GM21737 (cell line): ENCODE measurements around the gene MYNN.

Experiments
- ATAC-seq: cut with Tn5 transposase; IDR thresholded peaks from one replicate; pipeline ENCODE4 v1.9.1; 2021; ENCODE audit warnings: mild to moderate bottlenecking, moderate library complexity; ENCODE audit not compliant: unreplicated experiment

Gene MYNN

DNA sequence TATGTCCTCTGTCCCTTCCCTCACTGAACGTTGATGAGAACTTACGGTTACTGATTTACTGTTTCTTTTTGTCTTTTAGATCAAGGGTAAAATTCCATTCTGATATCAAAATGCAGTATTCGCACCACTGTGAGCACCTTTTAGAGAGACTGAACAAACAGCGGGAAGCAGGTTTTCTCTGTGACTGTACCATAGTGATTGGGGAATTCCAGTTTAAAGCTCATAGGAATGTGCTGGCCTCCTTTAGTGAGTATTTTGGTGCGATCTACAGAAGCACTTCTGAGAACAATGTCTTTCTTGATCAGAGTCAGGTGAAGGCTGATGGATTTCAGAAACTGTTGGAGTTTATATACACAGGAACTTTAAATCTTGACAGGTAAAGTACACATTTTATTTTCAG lies 990 bp downstream of the MYNN start:
- no peak for ATAC-seq

DNA sequence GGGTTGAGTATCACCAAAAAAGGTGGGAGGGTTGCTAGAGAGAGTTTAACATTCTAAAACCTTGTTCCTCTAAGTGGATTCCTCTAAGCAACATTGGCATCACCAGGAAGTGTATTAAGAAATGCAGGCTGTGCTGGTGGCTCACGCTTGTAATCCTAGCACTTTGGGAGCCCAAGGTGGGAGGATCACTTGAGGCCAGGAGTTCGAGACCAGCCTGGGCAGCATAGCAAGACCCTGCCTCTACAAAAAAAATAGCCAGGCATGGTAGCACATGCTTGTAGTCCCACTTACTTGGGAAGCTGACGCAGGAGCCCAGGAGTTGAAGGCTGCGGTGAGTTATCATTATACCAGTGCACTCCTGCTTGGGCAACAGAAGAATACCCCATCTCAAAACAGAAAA lies 4.6 kb downstream of the MYNN start:
- ATAC-seq = no peak

DNA sequence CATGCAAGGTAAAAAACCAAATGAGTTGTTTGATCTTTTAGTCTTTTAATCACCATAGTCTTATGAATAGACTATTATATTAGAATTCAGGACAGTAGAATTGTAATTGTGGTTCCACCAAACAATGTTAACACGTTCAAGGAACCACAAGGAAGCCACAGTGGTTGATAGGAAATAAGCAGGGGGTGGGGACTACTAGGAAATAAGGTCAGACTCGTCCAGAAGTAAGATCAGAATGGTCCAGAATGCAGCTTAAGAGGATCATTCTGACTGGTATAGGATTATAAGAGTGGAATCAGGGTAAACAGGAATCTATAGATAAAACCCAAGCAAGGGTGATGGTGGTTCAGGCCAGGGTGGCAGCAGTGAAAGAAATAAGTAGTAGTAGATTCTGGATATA lies 7.5 kb downstream of the MYNN start:
- ATAC-seq = no peak

DNA sequence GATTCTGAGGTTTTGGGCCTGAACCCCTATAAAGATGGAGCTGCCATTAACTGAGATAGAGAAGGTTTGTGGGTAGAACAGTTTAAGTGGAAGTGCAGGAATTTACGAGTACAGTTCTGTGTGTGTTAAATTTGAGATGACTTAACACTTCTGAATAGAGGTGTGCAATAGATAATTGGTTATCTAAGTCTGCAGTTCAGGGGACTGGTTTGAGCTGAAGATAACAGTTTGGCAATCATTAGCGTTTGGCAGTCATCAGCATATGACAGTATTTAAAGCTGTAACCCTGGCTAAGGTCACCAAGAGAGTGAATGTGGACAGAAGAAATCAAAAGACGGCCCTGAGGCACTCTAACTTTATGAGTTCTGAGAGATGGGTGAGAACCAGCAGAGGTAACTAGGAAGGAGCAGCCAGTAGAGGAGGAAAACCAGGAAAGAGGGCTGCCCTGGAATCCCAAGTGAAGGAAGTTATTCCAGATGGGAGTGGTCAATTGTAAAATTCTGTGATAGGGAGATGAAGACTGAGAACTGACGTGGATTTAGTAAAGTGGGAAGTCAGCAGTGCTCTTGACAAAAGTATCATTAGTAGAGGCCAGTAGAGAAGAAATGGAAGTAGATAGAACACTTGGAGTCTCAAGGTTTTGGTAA lies 8.1 kb downstream of the MYNN start:
- no peak for ATAC-seq

DNA sequence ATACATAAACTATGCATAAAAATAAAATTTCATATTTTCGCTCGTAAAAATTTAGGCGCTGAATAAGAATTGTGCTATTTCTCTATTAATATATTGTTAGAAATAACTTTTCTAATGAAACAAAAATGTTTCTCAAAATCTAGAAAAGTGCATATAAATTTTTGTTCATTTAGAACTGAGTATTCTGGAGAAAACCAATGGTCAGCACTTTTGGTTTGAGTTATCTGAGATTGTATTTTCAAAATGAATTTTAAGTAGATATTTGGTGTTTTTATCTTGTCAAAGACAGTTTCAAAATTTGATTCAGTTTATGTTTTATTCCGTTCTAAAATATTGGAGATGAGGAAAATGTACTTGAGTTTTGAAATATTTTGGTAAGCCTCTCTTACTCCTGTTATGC lies 13.9 kb downstream of the MYNN start:
- ATAC-seq = no peak

DNA sequence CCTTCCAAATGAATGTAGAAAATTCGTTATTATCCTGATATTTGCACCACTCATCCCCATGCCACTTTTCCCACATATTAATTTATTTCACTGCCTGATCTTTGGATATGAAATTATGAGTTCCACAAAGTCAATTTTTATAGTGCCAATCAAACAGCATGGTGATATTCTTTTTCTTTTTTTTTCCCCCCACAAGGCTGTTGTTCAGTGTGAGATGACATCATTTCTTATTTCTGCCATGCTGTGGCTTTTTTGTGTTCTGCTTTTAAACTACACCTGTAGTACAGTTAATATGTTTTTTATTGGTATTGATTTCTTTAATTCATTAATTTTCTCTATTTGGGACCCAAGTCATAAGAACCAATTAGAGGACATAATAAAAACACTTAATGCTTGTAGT lies 14.6 kb downstream of the MYNN start:
- ATAC-seq = no peak

DNA sequence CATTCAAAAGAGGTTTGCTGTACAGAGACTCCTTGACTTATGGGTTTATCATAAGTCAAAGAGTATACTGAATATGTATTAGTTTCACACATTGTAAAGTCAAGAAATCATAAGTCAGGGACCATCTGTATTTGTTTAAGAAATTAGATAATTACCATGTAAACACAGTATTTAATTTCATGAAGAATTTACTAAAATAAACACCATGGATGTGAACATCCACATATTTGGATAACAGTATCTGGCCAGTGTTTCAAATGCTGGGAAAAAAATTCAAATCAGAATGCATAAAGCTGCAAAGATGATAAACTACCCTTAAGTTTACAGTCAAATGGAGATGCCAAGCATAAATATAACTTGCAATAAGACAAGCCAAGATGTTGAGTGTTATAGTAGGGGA lies 17.0 kb downstream of the MYNN start:
- ATAC-seq = no peak

DNA sequence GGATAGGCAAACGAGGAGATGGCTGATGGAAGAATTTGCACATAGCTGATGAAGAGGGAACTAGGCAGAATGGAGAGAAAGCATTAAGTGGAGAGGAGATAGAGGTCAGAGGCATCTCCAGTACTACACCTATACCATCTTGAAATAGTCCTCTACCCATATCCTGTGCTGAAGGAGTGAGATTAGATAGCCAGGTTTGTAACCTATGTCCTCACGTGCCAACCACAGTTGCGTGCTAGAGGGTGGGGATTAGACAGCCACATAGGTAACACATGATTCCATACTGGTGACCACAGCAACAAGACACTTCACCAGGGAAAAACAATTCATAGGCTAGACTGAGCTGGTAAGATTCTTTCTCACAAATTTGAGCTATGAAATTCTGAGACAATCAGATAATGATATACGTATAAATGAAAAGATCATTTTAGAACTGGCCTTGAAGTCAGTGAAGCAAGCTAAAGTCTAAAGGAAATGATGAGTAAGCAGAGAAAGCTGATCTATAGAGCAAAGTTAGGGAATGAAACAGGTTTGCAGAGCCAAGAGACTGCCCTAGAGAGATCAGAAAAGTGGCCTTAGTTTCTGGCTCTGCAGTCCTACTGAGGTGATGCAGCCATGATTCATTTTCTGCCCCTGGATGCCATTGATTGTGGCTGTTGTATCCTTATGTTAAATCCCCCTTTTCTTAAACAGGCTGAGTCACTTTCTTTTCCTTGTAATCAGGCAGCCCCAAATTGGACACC lies 17.7 kb downstream of the MYNN start:
- ATAC-seq = no peak

DNA sequence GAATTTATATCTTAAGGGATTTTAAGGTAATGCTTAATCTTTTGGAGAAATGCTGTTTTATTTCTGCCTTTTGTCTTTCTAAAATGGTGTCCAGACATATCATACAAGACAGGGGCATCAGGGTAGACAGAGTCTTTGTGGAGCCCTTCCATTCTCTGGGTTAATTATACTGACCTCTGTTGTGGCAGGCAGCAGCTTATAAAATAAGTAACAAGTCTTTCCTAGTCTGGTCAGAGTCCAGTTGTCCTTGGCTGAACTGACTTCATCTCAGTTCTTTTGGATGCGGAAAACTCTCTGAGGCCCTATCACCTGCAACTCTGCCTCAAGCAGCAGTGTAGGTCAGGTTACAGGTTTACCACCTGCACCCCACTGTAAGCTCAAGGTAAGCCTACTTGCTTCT lies 19.2 kb downstream of the MYNN start:
- ATAC-seq = no peak

DNA sequence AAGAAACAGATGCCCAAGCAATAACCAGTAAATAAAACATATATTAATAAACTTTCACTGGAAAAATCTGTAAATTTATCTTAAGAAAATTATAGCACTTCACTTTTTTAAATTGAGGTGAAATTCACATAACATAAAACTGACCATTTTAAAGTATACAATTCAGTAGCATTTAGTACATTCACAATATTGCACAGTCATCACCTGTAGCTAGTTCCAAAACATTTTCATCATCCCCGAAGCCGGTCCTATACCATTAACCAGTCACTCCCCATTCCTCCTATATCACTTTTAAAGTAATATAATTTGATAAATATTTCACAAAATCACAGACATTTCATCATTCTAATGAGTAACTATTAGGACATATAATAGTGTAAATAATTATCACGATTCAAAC lies 31.5 kb downstream of the MYNN start:
- ATAC-seq = no peak

DNA sequence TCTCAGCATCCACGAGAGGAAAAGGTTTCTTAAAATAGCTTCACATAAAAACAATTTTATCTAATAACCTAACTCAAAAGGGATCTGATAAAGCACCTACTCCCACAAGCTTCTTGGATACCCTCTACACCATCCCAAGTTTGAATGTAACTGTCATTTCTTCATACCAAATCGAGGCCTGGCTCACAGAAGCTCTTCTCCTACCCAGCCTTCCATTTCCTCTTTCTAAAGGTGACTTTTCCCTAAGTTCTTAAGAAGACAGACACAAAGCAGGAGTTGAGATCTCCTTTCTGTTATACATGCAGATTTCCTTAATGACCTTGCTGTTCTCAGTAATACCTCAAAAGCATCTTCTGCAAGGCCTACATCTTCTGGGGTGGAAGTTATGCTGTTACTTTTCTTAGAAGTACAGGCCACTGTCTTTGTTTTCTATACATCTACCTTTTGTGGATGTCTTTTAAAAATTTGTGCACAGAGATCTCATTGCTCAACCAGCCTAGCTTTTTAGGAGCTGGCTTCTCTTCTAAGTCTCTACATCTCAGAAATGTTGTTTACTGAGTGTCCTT lies 36.1 kb downstream of the MYNN start:
- no peak for ATAC-seq

DNA sequence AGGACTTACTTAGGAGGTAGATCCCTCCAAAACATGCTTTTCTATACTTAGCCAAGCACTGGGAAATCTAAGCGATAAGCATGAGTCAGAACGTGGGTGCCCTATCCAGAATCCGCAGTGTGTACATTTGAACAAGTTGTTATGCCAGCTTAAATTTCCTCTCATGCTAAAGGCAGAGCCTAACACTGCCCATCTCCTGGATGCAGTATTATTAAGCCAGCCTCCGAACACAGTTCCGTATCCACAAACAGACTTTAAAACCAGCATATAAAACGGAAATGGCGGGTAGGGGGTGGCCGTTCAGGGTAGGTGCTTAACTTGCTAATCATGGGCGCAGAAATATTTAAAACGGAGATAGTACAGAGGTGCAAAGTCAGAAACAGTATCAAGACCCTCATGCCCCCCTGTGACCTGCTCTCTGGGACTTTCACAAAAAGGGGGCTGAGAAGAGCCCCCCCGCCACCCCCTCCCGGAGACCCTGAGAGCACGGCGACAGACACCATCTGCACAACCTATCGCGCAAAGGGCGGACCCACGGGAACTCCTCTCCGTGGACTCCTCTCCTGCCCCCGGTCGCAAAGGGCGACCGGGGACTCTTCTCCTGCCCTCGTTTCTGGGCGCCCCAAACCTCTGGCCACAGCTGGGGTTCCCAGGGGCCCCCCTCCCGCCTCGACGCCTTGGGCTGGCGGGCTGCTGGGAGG lies 38.6 kb downstream of the MYNN start:
- ATAC-seq = peak; percentile 9

DNA sequence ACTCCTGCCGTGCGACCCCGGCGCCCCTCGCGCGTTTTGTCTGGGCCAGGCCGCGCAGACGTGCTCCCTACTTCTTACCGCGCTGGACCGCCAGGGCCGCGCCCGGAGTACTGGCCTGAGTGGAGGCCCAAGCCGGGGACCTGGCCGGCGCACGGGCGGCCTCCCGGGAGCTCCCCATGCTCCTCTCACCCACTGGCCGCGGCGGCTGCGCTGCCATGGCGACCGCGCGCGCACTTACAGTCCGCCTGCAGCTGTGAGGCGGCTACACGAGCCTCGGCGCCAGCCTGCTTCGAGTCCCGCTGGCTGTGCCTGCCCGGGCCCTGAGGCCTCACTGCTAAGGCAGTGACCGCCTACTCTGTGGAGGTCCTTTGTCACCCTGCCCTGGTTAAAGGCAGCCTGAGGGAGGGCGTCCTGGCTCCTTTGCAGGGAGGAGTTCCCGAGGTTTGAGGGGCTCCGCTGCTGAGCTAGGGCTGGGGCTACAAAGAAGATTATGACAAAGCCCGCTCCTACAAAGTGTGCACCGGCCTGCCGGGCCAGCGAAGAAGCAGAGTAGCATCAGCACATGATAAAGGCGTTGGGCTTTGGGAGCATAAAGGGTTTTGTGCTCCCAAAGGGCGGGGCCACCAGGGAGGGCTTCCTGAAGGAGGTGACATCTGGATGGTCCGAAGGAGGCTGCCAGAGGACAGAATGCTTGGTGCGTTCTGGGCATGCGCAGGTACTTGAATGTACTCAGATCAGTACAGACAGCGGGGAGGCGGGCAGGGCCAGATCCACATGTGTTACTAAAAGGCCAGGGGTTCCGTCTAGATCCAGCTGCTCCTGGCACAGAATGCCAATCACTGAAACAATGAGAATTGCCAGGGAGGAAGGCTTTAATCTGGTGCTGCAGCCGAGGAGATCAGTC lies 39.4 kb downstream of the MYNN start, which contains the start of the genes LRRC34 and LRRIQ4:
LRRC34 (minus strand) TSS at position 573 of the 904 bp plus-strand sequence; CDS start at position 217, 356 bp downstream.
LRRIQ4 (plus strand) TSS at position 539 of the 904 bp plus-strand sequence. CDS start 9,052 bp downstream, outside the sequence.
- ATAC-seq = peak; percentile 69

DNA sequence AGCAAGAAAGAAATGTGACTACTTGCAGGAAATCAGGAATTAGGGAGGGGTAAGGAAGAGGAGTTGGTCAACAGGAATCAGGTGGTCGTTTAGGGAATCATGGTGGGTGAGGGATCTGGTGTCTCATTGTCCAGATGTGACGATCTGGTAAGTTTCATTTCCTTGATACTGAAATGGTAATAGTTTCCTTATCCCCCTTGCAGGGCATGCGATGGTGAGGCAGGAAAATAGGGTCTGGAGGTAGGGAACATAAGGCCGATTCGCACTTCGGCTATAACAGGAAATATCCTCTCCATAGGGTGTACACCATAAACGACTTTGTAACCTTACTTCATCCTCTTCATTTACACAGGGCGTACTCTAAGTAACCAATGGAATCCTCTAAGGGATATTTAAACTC lies 40.1 kb downstream of the MYNN start:
- ATAC-seq = no peak

DNA sequence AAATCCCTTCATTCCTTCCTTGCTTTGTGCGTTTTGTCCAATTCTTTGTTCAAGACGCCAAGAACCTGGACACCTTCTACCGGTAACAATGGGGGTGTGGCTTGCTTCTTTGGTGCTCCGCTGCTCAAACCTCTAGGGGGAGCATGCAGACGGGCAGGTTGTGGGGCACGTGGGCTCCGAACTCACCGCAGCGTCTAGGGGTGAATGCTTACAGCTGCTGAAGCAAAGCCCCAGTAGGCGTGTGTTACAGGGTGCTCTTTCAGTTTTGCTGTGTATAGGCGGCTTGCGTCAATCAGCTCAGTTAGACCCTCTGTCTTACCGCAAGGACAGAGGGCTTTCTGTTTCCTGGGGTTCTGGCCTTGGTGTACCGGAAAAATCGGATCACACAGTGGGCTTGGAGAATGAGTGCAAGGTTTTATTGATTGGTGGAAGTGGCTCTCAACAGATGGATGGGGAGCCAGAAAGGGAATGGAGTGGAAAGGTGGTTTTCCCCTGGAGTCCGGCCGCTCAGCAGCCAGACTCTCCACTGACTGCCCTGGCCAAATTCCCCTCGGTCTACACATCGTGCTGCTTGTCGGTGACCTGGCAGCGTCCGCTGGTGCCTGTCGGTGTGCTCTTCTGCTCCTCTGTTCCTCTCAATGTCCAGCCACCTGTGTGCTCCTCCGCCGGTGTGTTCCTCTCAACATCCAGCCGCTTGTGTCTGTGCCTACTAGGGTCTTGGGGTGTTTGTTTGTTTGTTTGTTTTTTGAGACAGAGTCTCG lies 40.7 kb downstream of the MYNN start:
- peak; percentile 85 for ATAC-seq

DNA sequence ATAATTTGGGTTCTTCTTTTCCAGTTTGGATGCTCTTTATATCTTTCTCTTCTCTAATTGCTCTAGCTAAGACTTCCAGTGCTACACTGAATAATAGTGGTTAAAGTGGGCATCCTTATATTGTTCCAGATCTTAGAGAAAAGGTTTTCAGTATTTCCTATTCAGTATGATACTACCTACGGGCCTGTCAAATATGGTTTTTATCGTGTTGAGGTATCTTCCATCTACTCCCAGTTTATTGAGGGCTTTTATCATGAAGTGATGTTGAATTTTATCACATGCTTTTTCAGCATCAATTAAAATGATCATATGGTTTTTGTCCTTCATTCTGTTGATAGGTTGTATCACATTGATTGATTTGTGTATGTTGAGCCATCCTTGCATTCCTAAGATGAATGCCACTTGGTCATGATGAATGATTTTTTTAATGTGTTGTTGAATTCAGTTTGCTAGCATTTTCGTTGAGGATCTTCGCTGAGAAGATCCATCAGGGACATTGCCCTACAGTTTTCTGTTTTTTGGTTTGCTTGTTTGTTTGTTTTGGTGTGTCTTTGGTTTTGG lies 42.5 kb downstream of the MYNN start:
- no peak for ATAC-seq

DNA sequence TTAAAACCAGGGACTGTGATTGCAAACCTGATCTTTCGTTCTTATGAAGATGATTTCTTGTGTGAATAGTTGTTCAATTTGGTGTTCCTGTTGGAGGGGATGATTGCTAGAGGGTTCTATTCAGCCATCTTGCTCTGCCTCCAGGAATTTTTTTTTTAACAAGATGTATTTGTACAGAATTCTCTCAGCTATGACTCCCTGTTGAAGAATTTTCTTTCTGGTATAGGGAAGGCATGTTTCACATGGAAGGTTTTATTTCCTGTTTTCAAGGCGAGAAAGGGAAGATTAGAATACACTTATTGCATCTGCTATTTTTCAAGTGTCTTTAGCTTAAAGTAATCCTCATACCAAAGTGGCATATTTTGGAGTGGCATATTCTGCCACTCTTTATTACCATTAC lies 45.1 kb downstream of the MYNN start:
- no peak for ATAC-seq

DNA sequence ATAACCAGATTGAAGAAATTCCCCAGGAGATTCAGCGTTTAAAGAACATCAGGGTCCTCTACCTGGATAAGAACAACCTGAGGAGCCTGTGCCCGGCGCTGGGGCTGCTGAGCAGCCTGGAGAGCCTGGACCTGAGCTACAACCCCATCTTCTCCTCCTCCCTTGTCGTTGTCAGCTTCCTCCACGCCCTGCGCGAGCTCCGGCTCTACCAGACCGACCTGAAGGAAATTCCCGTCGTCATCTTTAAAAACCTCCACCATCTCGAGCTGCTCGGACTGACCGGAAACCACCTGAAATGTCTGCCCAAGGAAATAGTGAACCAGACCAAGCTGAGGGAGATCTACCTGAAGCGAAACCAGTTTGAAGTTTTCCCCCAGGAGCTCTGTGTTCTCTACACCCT lies 48.9 kb downstream of the MYNN start:
- ATAC-seq = no peak

DNA sequence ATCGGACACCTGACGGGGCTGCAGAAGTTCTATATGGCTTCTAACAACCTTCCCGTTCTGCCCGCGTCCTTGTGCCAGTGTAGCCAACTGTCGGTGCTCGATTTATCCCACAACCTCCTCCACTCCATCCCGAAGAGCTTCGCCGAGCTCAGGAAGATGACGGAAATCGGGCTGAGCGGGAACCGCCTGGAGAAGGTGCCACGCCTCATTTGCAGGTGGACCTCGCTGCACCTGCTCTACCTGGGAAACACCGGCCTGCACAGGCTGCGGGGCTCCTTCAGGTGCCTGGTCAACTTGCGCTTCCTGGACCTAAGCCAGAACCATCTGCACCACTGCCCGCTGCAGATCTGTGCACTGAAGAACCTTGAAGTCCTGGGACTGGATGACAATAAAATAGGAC lies 49.3 kb downstream of the MYNN start:
- no peak for ATAC-seq

DNA sequence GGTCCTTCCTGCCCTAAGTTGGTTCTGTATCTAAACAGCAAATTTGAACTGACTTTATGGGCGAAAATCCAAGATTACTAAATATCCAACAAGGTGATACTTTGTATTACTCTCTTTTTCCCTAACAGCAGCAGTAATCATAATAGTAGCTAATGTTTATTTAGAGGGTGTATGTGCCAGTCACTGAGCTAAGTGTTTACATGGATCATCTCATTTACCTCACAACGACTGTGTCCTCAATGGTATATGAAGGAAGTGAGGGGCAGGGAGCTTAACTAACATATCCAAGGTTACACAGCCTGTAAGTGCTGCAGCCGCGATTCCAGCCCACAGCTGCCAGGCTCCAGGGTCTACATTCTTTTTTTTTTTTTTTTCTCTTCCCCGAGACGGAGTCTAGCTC lies 49.8 kb downstream of the MYNN start:
- no peak for ATAC-seq
